ENCODE results near the gene LARP4B.
"Not testable (repeated sequence)": the region's sequence is repeated elsewhere in the genome, so short reads cannot be mapped to it uniquely, and the experiment has no call there.

The LARP4B gene

GRCh38 chr10:958856-959255 lies 27.4 kb upstream of the LARP4B start:
- DNase-seq (ENCODE audit: low read depth in 1 of 2, low spot score in 1 of 2), result no peak

GRCh38 chr10:958106-958505 lies 26.6 kb upstream of the LARP4B start:
- no peak for DNase-seq (ENCODE audit: low read depth in 1 of 2, low spot score in 1 of 2)

GRCh38 chr10:955820-956217 lies 24.3 kb upstream of the LARP4B start:
- no peak for DNase-seq (ENCODE audit: low read depth in 1 of 2, low spot score in 1 of 2)

GRCh38 chr10:955127-955819 lies 23.8 kb upstream of the LARP4B start:
- DNase-seq (ENCODE audit: low read depth in 1 of 2, low spot score in 1 of 2), result no peak

- no peak for DNase-seq (ENCODE audit: low read depth in 1 of 2, low spot score in 1 of 2)
Observed at GRCh38 chr10:954396-954795, 22.9 kb upstream of the LARP4B start.

- no peak for DNase-seq (ENCODE audit: low read depth in 1 of 2, low spot score in 1 of 2)
Observed at GRCh38 chr10:953836-954235, 22.3 kb upstream of the LARP4B start.

GRCh38 chr10:949446-949845 lies 17.9 kb upstream of the LARP4B start:
- DNase-seq (ENCODE audit: low read depth in 1 of 2, low spot score in 1 of 2), result no peak

GRCh38 chr10:948347-948746 lies 16.8 kb upstream of the LARP4B start:
- DNase-seq (ENCODE audit: low read depth in 1 of 2, low spot score in 1 of 2), result no peak

GRCh38 chr10:947881-948280 lies 16.4 kb upstream of the LARP4B start:
- DNase-seq (ENCODE audit: low read depth in 1 of 2, low spot score in 1 of 2), result no peak

GRCh38 chr10:947051-947450 lies 15.5 kb upstream of the LARP4B start:
- DNase-seq (ENCODE audit: low read depth in 1 of 2, low spot score in 1 of 2), result no peak

- no peak for DNase-seq (ENCODE audit: low read depth in 1 of 2, low spot score in 1 of 2)
Observed at GRCh38 chr10:945778-946177, 14.3 kb upstream of the LARP4B start.

GRCh38 chr10:944034-944831 lies 12.7 kb upstream of the LARP4B start:
- DNase-seq (ENCODE audit: low read depth in 1 of 2, low spot score in 1 of 2), result no peak

GRCh38 chr10:943334-944033 lies 12.0 kb upstream of the LARP4B start:
- DNase-seq (ENCODE audit: low read depth in 1 of 2, low spot score in 1 of 2), result no peak

GRCh38 chr10:938941-939678 lies 7.6 kb upstream of the LARP4B start:
- no peak for DNase-seq (ENCODE audit: low read depth in 1 of 2, low spot score in 1 of 2)

GRCh38 chr10:934746-935406 lies 3.4 kb upstream of the LARP4B start:
- DNase-seq (ENCODE audit: low read depth in 1 of 2, low spot score in 1 of 2), result no peak

- DNase-seq (ENCODE audit: low read depth in 1 of 2, low spot score in 1 of 2), result not testable (repeated sequence)
Observed at GRCh38 chr10:934165-934564, 2.7 kb upstream of the LARP4B start.

GRCh38 chr10:932589-932988 lies 1.1 kb upstream of the LARP4B start:
- no peak for DNase-seq (ENCODE audit: low read depth in 1 of 2, low spot score in 1 of 2)

- peak in 1 of 2 donors; percentile 4 for DNase-seq (ENCODE audit: low read depth in 1 of 2, low spot score in 1 of 2)
Observed at GRCh38 chr10:930625-931325, 730 bp downstream of the LARP4B start.

- no peak for DNase-seq (ENCODE audit: low read depth in 1 of 2, low spot score in 1 of 2)
Observed at GRCh38 chr10:929960-930624, 1.4 kb downstream of the LARP4B start.

- no peak for DNase-seq (ENCODE audit: low read depth in 1 of 2, low spot score in 1 of 2)
Observed at GRCh38 chr10:927131-927530, 4.4 kb downstream of the LARP4B start.

All from activated T-helper 1 cell treated with anti-CD3 and anti-CD28 coated beads, Interleukin-2, amount 50 U/mL, for 16 hours (primary cell).